Stimulated activated CD4-positive, alpha-beta T cell treated with anti-CD3 and anti-CD28 coated beads, Interleukin-2, amount 100 ng/mL, for 24 hours (primary cell): ENCODE data around the gene INHBC.

Source experiments
- DNase-seq, 2 donors: peaks; one replicate each; pipeline ENCODE4 v3.0.0-alpha.2; 2020

INHBC gene

DNA sequence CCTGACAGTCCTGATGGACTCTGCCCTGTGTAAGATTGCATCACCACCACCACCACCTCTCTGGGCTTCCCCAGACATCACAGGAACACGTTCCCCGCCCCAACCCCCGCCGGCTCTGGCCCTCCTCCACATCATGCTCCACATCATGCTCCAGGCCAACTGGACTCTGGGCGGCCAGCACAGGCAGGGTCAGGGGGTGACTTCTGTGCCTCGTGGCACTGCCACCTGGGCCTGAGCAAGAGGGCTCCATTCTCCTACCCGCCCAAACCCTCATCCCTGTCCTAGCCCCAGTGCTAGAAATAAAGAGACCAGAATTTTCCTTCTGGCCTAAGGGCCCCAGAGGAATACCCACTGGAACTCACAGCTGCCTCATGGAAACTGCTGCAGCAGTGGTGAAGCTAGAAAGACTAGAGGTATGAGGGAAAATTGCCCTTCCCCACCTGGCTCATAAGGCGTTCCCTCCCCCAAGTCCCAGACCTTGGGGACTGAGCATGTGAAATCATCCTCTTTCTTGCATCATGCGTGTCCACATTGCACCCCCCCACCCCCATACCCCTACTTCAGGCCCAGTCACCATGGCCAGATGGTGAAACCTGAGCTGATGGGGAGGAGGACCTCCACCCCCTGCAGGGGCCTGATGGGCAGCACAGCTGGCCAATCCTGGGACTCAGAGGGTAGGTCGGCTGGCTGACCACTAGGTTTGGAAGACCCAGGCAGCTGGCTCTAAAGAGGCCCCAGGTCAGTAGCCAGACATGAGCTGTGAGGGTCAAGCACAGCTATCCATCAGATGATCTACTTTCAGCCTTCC is 20.2 kb downstream of the INHBC start, which contains the start of gene INHBE:
TSS of gene INHBE (plus strand) at position 742 of the 808 bp plus-strand sequence. CDS start 230 bp downstream, outside the sequence.
- no peak for DNase-seq

DNA sequence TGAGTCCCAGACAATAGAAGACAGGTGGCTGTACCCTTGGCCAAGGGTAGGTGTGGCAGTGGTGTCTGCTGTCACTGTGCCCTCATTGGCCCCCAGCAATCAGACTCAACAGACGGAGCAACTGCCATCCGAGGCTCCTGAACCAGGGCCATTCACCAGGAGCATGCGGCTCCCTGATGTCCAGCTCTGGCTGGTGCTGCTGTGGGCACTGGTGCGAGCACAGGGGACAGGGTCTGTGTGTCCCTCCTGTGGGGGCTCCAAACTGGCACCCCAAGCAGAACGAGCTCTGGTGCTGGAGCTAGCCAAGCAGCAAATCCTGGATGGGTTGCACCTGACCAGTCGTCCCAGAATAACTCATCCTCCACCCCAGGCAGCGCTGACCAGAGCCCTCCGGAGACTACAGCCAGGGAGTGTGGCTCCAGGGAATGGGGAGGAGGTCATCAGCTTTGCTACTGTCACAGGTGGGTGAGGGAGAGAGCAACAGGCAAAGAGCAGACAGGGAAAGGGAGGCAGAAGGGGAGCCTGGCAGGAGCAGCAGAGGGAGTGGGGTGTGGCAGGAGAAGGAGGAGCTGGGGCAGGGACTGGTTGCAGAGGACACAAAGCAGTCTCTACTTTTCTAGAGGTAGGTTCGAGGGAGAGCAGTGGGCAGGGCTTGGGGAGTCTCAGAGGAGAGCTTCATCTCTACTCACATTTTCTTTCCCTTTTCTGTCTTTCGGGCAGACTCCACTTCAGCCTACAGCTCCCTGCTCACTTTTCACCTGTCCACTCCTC is 21.0 kb downstream of the INHBC start:
- DNase-seq = no peak

DNA sequence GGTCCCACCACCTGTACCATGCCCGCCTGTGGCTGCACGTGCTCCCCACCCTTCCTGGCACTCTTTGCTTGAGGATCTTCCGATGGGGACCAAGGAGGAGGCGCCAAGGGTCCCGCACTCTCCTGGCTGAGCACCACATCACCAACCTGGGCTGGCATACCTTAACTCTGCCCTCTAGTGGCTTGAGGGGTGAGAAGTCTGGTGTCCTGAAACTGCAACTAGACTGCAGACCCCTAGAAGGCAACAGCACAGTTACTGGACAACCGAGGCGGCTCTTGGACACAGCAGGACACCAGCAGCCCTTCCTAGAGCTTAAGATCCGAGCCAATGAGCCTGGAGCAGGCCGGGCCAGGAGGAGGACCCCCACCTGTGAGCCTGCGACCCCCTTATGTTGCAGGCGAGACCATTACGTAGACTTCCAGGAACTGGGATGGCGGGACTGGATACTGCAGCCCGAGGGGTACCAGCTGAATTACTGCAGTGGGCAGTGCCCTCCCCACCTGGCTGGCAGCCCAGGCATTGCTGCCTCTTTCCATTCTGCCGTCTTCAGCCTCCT is 21.6 kb downstream of the INHBC start:
- DNase-seq = peak; percentile 48 to 49

DNA sequence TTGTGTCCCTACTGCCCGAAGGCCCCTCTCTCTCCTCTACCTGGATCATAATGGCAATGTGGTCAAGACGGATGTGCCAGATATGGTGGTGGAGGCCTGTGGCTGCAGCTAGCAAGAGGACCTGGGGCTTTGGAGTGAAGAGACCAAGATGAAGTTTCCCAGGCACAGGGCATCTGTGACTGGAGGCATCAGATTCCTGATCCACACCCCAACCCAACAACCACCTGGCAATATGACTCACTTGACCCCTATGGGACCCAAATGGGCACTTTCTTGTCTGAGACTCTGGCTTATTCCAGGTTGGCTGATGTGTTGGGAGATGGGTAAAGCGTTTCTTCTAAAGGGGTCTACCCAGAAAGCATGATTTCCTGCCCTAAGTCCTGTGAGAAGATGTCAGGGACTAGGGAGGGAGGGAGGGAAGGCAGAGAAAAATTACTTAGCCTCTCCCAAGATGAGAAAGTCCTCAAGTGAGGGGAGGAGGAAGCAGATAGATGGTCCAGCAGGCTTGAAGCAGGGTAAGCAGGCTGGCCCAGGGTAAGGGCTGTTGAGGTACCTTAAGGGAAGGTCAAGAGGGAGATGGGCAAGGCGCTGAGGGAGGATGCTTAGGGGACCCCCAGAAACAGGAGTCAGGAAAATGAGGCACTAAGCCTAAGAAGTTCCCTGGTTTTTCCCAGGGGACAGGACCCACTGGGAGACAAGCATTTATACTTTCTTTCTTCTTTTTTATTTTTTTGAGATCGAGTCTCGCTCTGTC is 22.3 kb downstream of the INHBC start:
- no peak for DNase-seq

DNA sequence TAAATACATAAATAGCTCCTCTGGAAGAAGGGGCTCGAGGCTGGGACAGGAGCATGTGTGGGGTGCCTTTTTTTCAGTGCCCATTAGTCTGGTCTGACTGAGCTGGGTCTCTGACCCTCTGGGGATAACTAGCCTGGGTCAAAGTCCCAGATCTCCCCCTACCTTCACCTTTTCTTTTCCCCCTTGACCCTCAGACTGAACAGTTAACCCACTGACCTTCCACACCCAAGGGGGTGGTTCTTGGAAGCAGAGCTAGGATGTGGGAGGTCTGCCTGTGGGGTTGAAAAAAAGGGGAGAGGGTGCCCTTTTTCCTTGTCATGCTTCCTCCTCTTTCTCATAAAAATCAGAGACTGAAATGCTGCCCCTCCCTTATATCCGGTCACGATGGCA is 24.1 kb downstream of the INHBC start:
- no peak for DNase-seq

DNA sequence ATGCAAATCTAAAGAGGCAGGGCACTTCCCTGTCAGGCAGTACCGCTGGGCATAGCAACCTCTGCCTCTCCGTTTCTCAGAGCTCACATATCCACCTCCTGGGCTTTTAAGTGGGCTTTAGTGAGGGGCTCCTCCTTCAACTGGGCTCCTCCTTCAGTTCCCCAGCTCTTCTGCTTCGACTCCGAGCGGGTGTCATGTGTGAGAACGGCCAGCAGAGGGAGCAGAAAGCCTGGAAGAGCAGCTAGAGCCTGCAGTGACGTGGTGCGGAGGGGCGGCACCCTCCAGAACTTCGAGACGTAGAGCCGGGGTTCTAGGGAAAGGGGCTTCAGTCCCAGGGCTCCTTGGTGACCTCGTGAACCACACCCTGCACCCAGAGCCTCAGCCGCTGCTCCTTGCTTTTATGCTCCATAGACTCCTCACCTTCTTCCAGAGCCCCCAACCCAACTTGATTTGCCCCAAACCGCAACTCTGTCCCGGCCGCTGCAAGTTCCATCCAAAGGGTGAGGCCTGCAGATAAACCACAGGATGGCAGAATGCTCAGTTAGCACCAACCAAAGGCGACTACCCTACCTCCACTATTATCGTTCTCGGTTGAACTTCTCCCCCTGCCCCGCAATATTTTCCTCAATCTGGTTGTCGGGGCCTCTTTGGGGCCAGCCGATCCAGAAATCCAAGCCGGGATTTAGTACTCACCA is 24.6 kb downstream of the INHBC start:
- peak; percentile 95 to 97 for DNase-seq

DNA sequence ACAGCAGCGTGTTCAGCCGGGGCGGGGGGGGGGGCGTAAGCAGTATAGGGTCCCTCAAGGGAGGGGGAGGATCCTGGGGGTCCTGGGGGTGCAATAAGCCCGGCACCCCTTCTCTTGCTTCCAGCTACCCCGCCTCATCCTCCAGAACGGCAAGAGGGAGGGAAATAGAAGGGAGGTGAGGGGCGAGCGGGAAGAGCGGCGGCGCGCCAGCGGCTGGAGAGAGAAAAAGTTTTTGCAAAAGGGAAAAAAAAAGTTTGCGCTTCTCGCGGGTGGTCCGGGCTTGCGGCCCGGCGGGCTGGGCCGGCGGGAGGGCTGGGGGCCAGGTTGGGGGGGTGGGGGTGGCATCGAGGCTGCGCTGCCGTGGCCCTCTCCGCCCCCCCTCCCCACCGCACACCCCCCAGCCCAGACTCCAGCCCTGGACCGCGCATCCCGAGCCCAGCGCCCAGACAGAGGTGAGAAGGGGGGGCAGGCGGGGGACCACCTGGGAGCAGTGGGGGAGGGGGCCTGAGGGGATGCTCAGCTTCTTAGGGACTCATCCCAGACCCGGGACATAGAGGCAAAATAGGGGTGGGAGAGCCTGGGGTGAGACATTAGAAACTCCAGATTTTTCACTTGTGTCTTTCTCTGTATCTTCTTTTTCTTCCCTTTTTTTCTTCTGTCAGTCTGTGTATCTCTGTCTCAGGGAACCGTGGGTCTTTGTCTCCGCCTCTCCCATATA is 25.3 kb downstream of the INHBC start, which contains the start of gene GLI1:
TSS of gene GLI1 (plus strand) at position 36 of the 718 bp plus-strand sequence. CDS start 3,907 bp downstream, outside the sequence.
- DNase-seq = no peak

DNA sequence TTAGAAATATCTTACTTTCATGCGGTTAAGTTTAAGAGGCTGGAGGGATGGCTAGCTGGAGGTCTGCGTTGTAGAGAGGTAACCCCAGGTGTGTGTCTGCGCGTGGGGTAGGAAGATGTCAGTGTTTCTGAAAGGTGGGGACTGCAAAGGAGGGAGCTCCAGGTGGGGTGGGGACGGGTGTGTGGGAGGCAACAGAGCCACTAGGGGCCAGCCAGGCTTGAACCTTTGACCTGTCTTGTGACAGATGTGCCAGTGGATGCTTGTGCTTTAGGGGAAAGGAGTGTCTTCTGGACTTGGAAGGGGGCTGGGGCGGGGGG is 25.8 kb downstream of the INHBC start:
- DNase-seq = peak in 1 of 2 donors; percentile 26

DNA sequence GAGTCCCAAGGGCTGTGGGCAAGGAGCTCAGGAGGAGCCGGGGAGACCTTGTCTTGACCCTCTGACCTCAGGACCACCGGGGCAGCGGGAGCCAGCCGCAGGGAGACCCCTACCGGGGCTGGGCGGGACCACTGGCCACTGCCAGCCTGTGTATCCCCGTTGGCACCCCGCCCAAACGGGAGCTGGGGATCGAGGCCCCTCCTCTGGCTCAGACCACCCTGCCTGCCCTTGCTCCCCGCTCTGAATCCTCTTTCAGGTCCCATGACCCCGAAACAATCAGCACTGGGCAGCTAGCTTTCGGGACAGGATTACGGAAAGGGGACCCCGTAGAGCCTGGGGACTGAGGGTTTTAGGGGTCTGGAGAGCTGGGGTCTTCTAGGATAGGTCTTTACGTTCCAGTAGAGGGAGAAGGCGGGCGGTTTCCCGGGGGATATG is 26.3 kb downstream of the INHBC start:
- no peak for DNase-seq

DNA sequence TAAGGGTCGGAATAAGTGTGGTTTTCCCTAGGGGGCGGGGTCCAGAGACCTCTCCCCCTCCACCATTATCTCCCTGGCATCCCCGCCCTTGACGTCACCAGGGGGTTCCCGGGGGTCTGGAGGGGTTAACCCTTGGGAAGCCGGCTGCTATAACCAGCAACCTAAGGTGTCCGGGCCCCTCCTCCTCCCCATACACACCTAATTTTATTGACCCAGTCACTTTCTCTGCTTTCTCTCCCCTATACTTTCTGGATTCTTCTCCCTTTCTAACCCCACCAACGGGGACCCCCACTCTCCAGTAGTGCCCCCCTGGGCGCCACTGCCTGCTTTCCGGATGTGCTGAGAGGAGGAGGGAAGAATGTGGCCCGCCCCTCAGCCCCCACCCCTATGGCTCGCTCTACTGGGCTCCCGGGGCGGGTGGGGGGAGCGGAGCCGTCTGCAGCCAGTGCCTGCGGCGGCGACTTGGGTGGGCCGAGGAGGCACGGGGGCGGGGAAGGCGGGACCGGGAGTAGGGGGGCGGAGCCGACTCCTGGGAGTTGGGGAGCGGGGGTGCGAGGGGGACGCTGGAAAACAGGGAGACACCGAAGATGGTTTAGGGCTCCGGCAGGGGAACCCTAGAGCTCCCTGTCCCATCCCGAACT is 26.8 kb downstream of the INHBC start:
- peak; percentile 35 to 50 for DNase-seq

DNA sequence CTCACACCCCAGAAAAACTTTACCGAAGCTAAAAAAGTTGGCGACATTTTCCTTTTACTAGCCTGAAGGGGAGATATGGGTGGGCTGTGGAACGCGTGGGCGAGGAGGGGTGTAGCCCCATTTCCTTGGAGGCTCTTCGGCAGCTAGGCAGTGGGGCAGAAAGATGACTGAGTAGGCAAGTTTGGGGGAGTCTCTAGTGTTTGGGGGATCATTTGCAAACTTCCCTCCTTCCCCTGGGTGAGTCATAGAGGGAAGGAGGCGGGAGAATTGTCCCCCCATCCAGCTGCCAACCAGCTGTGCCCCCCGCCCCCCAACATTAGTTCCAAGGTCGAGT is 27.3 kb downstream of the INHBC start:
- no peak for DNase-seq

DNA sequence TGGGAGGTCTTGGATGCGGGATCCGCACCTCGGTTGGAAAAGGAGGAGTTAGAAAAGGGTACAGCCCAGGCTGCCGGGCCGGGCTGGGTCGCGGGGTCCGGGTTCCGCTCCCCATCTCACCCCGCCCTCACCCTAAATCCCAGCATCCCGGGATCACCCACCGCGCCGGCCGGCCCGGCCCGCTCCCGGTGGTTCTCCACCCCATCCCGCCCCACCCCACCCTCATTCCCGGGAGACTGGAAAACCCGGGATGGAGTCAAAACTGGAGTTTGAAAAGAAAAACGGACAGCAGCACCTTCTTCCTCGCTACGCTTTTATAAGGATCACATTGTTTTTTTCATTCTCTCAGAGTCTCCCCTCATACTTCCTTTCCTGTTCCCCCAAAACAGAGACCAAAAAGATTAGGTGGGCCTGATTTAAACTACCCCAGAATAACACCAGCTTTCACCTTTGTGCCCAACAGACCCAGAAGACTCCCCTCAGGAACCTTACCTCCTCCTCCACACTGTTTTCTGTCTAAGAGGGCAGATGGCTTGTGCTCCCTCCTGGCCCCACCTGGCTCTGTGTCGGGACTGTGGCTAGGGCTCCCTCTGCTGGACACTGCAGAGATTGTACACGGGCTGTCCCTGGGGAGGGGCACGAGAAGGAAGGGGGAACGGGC is 27.8 kb downstream of the INHBC start:
- peak; percentile 91 to 92 for DNase-seq

DNA sequence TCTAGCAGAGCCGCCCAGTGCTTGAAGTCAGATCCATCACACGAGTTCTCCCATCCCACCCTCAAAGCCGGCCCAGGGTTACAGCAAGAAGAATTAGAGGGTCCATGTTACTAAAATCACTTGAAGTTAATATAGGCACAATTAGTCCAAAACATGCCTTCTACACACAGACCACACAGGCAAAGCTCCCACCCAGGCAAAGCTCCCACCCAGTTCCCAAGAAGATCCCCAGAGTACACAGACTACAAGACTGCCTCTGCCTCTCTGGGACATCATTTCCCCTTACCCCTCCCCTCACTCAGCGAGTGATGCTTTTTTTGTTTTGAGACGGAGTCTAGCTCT is 28.3 kb downstream of the INHBC start:
- DNase-seq = no peak

DNA sequence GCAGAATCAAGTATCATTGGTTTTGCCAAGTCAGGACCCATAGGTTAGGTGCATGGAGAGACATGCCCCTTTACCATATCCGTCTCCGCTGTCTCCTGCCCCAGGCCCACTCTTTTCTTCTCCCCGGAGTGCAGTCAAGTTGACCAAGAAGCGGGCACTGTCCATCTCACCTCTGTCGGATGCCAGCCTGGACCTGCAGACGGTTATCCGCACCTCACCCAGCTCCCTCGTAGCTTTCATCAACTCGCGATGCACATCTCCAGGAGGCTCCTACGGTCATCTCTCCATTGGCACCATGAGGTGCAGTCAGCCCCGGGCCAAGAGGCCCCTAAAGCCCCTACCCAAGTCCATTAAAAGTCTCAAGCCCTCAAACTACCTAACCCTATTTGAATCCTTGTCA is 30.0 kb downstream of the INHBC start:
- no peak for DNase-seq

DNA sequence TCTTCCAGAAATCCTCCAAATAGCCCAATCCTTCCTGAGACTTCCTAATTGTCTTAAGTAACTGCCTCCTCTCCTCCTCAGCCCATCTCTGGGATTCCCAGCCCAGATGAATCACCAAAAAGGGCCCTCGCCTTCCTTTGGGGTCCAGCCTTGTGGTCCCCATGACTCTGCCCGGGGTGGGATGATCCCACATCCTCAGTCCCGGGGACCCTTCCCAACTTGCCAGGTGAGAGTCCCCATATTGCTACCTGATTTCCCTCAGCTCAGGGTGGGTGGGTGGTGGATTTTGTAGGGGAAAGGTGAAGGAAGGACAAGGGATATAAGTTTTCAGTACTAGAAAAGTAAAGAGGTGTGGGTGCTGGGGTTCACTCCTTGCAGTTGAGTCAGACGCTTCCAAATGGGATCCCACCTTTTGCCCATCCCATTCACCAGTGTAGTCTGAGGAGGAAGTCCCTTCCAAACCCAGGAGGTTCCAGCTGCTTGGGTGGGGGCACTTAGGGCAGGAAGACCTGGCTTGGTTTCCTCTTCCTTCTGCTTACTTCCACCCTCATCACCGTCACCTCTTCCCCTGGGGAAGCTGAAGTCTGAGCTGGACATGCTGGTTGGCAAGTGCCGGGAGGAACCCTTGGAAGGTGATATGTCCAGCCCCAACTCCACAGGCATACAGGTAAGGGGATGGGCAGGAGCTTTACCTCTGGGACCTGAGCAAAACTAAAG is 30.6 kb downstream of the INHBC start:
- DNase-seq = no peak

DNA sequence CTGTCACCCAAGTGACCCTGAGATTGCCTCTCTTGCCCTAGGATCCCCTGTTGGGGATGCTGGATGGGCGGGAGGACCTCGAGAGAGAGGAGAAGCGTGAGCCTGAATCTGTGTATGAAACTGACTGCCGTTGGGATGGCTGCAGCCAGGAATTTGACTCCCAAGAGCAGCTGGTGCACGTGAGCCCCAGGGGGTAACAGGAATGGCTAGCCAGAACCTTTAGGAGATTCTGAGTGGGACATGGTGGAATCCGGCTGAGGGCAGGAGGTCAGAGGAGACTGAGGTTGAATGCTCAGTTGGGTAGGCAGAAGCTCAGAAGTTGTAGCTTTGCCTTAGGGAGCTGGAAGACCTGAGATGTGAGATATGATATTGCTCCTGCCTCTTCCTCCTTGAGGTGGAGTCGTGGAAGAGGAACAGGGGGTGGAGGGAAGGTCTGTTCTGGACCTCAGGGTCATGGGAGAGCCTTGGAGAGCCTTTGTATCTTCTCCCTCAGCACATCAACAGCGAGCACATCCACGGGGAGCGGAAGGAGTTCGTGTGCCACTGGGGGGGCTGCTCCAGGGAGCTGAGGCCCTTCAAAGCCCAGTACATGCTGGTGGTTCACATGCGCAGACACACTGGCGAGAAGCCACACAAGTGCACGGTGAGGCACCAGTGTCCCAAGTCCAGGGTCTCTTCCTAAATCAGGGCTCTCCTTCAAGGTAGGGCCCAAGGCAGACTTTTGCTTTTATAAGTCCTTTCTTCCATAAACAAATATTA is 31.3 kb downstream of the INHBC start:
- DNase-seq = no peak

DNA sequence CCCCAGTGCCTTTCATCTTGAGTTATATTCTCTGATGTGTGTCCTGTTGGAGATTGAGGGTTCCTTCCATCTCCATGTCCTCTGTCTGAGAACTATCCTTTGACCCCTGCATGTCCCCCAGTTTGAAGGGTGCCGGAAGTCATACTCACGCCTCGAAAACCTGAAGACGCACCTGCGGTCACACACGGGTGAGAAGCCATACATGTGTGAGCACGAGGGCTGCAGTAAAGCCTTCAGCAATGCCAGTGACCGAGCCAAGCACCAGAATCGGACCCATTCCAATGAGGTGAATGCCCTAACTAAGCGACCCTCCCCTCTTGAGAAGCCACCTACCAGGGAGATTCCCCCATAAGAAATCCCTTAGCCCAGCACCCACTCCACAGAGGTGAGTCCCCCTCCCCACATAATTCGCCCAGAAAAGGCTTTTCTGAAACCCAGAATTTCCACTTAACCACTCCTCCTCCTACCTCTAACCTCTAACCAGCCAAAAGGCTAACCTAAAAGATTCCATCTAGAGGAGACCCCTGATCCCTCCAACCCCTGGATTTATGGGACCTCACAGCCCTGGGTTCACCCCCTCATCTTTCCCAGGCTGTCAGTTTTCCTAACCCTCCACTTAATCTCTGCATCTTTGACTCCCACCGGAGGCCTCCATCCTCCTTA is 32.8 kb downstream of the INHBC start:
- DNase-seq = no peak

DNA sequence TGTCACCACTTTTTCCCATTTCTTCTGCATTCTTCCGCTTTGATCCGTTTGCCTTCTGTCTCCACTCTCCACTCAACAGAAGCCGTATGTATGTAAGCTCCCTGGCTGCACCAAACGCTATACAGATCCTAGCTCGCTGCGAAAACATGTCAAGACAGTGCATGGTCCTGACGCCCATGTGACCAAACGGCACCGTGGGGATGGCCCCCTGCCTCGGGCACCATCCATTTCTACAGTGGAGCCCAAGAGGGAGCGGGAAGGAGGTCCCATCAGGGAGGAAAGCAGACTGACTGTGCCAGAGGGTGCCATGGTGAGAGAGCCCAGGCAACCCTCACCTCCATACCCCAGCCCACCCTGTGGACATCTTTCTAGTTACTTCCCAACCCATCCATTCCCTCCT is 33.3 kb downstream of the INHBC start:
- no peak for DNase-seq
